H1 (cell line): Measurements from ENCODE around the gene CCNK. TPM values are rescaled to one million over a fixed set of nuclear protein-coding genes. Genes with fewer than 3 reads are reported as not detected.

Experiments used
- CTCF ChIA-PET: fragments of 300-600 bp; sonication (Branson Sonifier 250); formaldehyde crosslinking; loops from one replicate; lab custom pipeline; 2021; ENCODE audit not compliant: partially characterized antibody; lab: Charles Lee
- POLR2A ChIA-PET: fragments of 300-600 bp; sonication (Branson Sonifier 250); formaldehyde crosslinking; loops from one replicate; lab custom pipeline; 2021; ENCODE audit warnings: inconsistent platforms; ENCODE audit not compliant: partially characterized antibody; lab: Charles Lee
- DNase-seq, 2 experiments: peaks; one replicate each; pipeline versions ENCODE4 v3.0.0 to v3.0.0-alpha.2; 2010 to 2022; ENCODE audit warnings: low spot score in 2 of 2, low read depth in 1 of 2, mixed read lengths in 1 of 2
- FAIRE-seq: peaks from 2 replicates; lab custom pipeline; 2011; peaks lifted over from hg19 to GRCh38; lab: Jason Lieb, UNC
- H2AFZ ChIP-seq: 2 replicates; pipeline ENCODE4 v1.8.1; 2012; ENCODE audit warnings: low read length, inconsistent platforms
- H2AK5ac ChIP-seq: 2 replicates; pipeline ENCODE4 v1.6.1; 2013; ENCODE audit warnings: low read depth, low read length
- H2BK120ac ChIP-seq: replicated peaks from 2 replicates; pipeline ENCODE3; 2013; ENCODE audit warnings: low read depth, low read length, inconsistent platforms
- H2BK12ac ChIP-seq: 2 replicates; pipeline ENCODE4 v1.6.1; 2013; ENCODE audit warnings: low read depth, low read length
- H2BK15ac ChIP-seq: 2 replicates; pipeline ENCODE4 v1.6.1; 2013; ENCODE audit warnings: low read length
- H2BK20ac ChIP-seq: 2 replicates; pipeline ENCODE4 v1.6.1; 2013; ENCODE audit warnings: low read length
- H2BK5ac ChIP-seq: 2 replicates; pipeline ENCODE4 v1.6.1; 2013; ENCODE audit warnings: low read depth, low read length
- H3K14ac ChIP-seq: 2 replicates; pipeline ENCODE4 v1.6.1; 2013; ENCODE audit warnings: inconsistent platforms; ENCODE audit not compliant: insufficient read length
- H3K18ac ChIP-seq: 2 replicates; pipeline ENCODE4 v1.6.1; 2013; ENCODE audit warnings: low read length; ENCODE audit errors: extremely low read depth
- H3K23ac ChIP-seq: 2 replicates; pipeline ENCODE4 v1.6.1; 2013; ENCODE audit warnings: inconsistent platforms; ENCODE audit not compliant: insufficient read length
- H3K23me2 ChIP-seq: 2 replicates; pipeline ENCODE4 v1.6.1; 2013; ENCODE audit warnings: low read depth, low read length
- H3K27ac ChIP-seq: 2 replicates; pipeline ENCODE4 v1.6.1; 2011; ENCODE audit warnings: low read depth, low read length, inconsistent platforms
- H3K27me3 ChIP-seq, 4 experiments: replicated peaks in 1 of 4; 1 replicate in 1 of 4; 2 replicates in 3 of 4; pipeline versions ENCODE4 v1.6.1 to v1.8.1; 2011 to 2013; ENCODE audit warnings: low read length in 3 of 4, mild to moderate bottlenecking in 3 of 4, inconsistent platforms in 2 of 4, mixed read lengths in 2 of 4, moderate library complexity in 1 of 4; ENCODE audit not compliant: control insufficient read depth in 3 of 4, insufficient read depth in 3 of 4; ENCODE audit errors: extremely low read depth in 1 of 4
- H3K36me3 ChIP-seq, 4 experiments: 2 replicates each; pipeline versions ENCODE4 v1.6.1 to v1.8.1; 2011 to 2013; ENCODE audit warnings: mild to moderate bottlenecking in 4 of 4, low read length in 3 of 4, moderate library complexity in 2 of 4, control low read depth in 1 of 4, inconsistent platforms in 1 of 4; ENCODE audit not compliant: insufficient read depth in 4 of 4, control insufficient read depth in 2 of 4
- H3K4ac ChIP-seq: replicated peaks from 2 replicates; pipeline ENCODE3; 2013; ENCODE audit warnings: low read length, low read depth, mixed read lengths, inconsistent platforms; ENCODE audit not compliant: insufficient read length
- H3K4me1 ChIP-seq, 4 experiments: replicated peaks in 1 of 4; 1 replicate in 1 of 4; 2 replicates in 3 of 4; pipeline versions ENCODE4 v1.6.1 to v1.8.1; 2011 to 2013; ENCODE audit warnings: low read length in 3 of 4, inconsistent platforms in 2 of 4, mixed read lengths in 1 of 4; ENCODE audit not compliant: insufficient read depth in 4 of 4, control insufficient read depth in 3 of 4
- H3K4me2 ChIP-seq, 2 experiments: 2 replicates each; pipeline versions ENCODE4 v1.6.1 to v1.8.1; 2011 to 2013; ENCODE audit warnings: low read depth in 2 of 2, low read length in 2 of 2, control low read depth in 1 of 2, inconsistent platforms in 1 of 2, mild to moderate bottlenecking in 1 of 2; ENCODE audit not compliant: insufficient read depth in 1 of 2
- H3K4me3 ChIP-seq, 4 experiments: fragments of 200-600, 300-600 bp in 1 of 4; sonication (generic), shearing (Covaris generic), sonication (Bioruptor Twin) in 1 of 4; 2 replicates each; pipeline versions ENCODE4 v1.5.1 to v1.8.1; 2011 to 2016; ENCODE audit warnings: low read length in 4 of 4, low read depth in 3 of 4, control low read depth in 2 of 4, inconsistent platforms in 2 of 4, mild to moderate bottlenecking in 2 of 4, mixed read lengths in 1 of 4, moderate library complexity in 1 of 4; ENCODE audit not compliant: insufficient read depth in 2 of 4; ENCODE audit errors: extremely low read depth in 1 of 4
- H3K56ac ChIP-seq: replicated peaks from 2 replicates; pipeline ENCODE3; 2013; ENCODE audit warnings: low read depth, mild to moderate bottlenecking, mixed read lengths, low read length, inconsistent platforms; ENCODE audit not compliant: insufficient read length
- H3K79me1 ChIP-seq: 2 replicates; pipeline ENCODE4 v1.6.1; 2013; ENCODE audit warnings: low read depth, low read length, control low read depth
- H3K79me2 ChIP-seq, 2 experiments: 2 replicates each; pipeline versions ENCODE4 v1.6.1 to v1.8.1; 2012 to 2013; ENCODE audit warnings: low read length in 2 of 2, mild to moderate bottlenecking in 2 of 2, inconsistent platforms in 1 of 2; ENCODE audit not compliant: insufficient read depth in 2 of 2, control insufficient read depth in 1 of 2
- H3K9ac ChIP-seq, 4 experiments: replicated peaks in 1 of 4; 1 replicate in 1 of 4; 2 replicates in 3 of 4; pipeline versions ENCODE4 v1.6.1 to v1.8.1; 2011 to 2013; ENCODE audit warnings: low read depth in 3 of 4, low read length in 3 of 4, control low read depth in 2 of 4, mild to moderate bottlenecking in 2 of 4, moderate library complexity in 2 of 4, inconsistent platforms in 1 of 4; ENCODE audit errors: extremely low read depth in 1 of 4
- H3K9me3 ChIP-seq, 2 experiments: 2 replicates each; pipeline versions ENCODE4 v1.6.1 to v1.8.1; 2012 to 2013; ENCODE audit warnings: mild to moderate bottlenecking in 2 of 2, moderate library complexity in 2 of 2, control low read depth in 1 of 2, inconsistent platforms in 1 of 2, low read depth in 1 of 2, low read length in 1 of 2, mixed read lengths in 1 of 2; ENCODE audit not compliant: insufficient read depth in 2 of 2
- H4K20me1 ChIP-seq, 2 experiments: replicated peaks in 1 of 2; 2 replicates each; pipeline versions ENCODE3 to v1.8.1; 2011 to 2013; ENCODE audit warnings: inconsistent platforms in 2 of 2, low read length in 2 of 2, mild to moderate bottlenecking in 1 of 2; ENCODE audit not compliant: insufficient read depth in 2 of 2, control insufficient read depth in 1 of 2
- H4K5ac ChIP-seq: 2 replicates; pipeline ENCODE4 v1.6.1; 2013; ENCODE audit warnings: low read length, low read depth, mixed read lengths, inconsistent platforms; ENCODE audit not compliant: insufficient read length
- H4K8ac ChIP-seq: 2 replicates; pipeline ENCODE4 v1.8.0; 2013; ENCODE audit warnings: mild to moderate bottlenecking, moderate library complexity, low read length, inconsistent platforms; ENCODE audit not compliant: insufficient read depth; ENCODE audit errors: extremely low read depth
- H4K91ac ChIP-seq: replicated peaks from 2 replicates; pipeline ENCODE3; 2013; ENCODE audit warnings: low read length, mixed read lengths, inconsistent platforms; ENCODE audit not compliant: insufficient read length
- ASH2L ChIP-seq: fragments of 200-600, 300-600 bp; sonication (generic); IDR thresholded peaks from one replicate; pipeline ENCODE4 v1.7.1; 2017; ENCODE audit warnings: low read length
- BCL11A ChIP-seq, 2 experiments: IDR thresholded peaks; one replicate each; pipeline ENCODE4 v1.6.1; 2011; ENCODE audit warnings: low read depth in 2 of 2, low read length in 2 of 2, mild to moderate bottlenecking in 2 of 2
- MAFK ChIP-seq: IDR thresholded peaks from 2 replicates; pipeline ENCODE4 v1.6.1; 2012; ENCODE audit warnings: low read depth, mild to moderate bottlenecking, improper control_type of control experiment, low read length
- SIX5 ChIP-seq: IDR thresholded peaks from 2 replicates; pipeline ENCODE4 v1.6.1; 2011; ENCODE audit warnings: mild to moderate bottlenecking, low read depth, low read length
- WGBS, 2 experiments: shearing (Covaris generic) in 1 of 2; methylation state at CpG; one replicate each; pipeline versions ENCODE4 v1.1.6 to v1.1.7; 2013 to 2015; ENCODE audit warnings: low lambda C conversion rate in 2 of 2, mixed read lengths in 2 of 2, inconsistent platforms in 1 of 2, low coverage in 1 of 2, missing lambda C conversion rate in 1 of 2; ENCODE audit not compliant: insufficient replicate concordance in 2 of 2, insufficient coverage in 1 of 2, insufficient read length in 1 of 2; ENCODE audit errors: extremely low coverage in 1 of 2, missing lambda C conversion rate in 1 of 2; 5-methylcytosine and 5-hydroxymethylcytosine counted together
- polyA plus RNA-seq, 7 experiments: library from polyadenylated mRNA; depleted of rRNA in 3 of 7; stranded (reverse) in 5 of 7; unstranded in 2 of 7; fragments of >200 nt in 5 of 7; fragments of 200-250 nt in 2 of 7; gene quantifications; 1 replicate in 5 of 7; 2 replicates in 1 of 7; 4 replicates in 1 of 7; pipeline versions ENCODE4 v1.2.1 to v1.2.3, GENCODE V29; 2011 to 2013; ENCODE audit warnings: missing spikeins in 2 of 7, mixed read lengths in 2 of 7
- total RNA-seq: library from RNA; stranded (reverse); fragmentation: NEBNext Ultra II Directional; extraction: Animal tissue kit (Norgen Biotek cat#: 25700); gene quantifications from 2 replicates; pipeline ENCODE4 v1.2.1, GENCODE V29; 2021
- TF ChIP-seq, protein P1 (sequence below): IDR thresholded peaks from 2 replicates; pipeline ENCODE4 v1.6.1; 2011; ENCODE audit warnings: low read length, improper control_type of control experiment
- TF ChIP-seq, protein P2 (sequence below): IDR thresholded peaks from 2 replicates; pipeline ENCODE4 v1.6.1; 2011; ENCODE audit warnings: low read depth, mild to moderate bottlenecking, low read length; ENCODE audit not compliant: insufficient read depth
- TF ChIP-seq, protein P3 (sequence below), 3 experiments: IDR thresholded peaks; 1 replicate in 2 of 3; 2 replicates in 1 of 3; pipeline versions ENCODE4 v1.5.1 to v1.6.1; 2011; ENCODE audit warnings: low read length in 3 of 3, mild to moderate bottlenecking in 3 of 3, inconsistent platforms in 2 of 3, low read depth in 1 of 3, moderate library complexity in 1 of 3; ENCODE audit not compliant: insufficient read depth in 1 of 3; ENCODE audit errors: control extremely low read depth in 1 of 3
- TF ChIP-seq, protein P4 (sequence below): IDR thresholded peaks from 2 replicates; pipeline ENCODE4 v1.6.1; 2012; ENCODE audit warnings: low read length, inconsistent platforms

Gene CCNK
- total and polyA plus RNA-seq, 2 of the 8 experiments (the other 6 are each of a cell fraction or from before 2014, with no cell fraction given), result 10.7 to 82.7 TPM

DNA sequence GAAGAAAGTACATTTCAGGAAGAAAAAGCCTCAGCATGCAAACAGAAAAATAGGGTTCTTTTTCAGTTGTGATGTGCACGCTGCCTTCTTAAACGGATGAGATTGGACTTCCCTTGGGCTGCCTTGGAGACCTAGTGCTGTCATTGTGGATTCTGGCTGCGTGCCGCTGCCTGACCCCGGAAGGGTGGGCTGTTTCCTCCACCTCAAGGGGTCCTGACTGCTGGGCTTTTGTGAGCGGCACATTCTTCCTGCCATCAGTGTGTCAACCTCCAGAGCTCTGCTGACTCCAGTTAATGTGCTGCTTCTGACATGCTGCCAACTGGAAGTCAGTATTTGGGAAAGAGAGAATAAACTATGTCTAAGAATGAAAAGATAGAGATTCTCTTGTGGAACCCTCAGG lies 25.1 kb downstream of the CCNK start:
- 90% methylated on average over 6 of the region's 6 CpGs; no CpG with 5 or more reads in 1 of the 2 experiments for WGBS, 2 experiments
- no peak for TF ChIP-seq MAFK
- TF ChIP-seq, protein P1, sequence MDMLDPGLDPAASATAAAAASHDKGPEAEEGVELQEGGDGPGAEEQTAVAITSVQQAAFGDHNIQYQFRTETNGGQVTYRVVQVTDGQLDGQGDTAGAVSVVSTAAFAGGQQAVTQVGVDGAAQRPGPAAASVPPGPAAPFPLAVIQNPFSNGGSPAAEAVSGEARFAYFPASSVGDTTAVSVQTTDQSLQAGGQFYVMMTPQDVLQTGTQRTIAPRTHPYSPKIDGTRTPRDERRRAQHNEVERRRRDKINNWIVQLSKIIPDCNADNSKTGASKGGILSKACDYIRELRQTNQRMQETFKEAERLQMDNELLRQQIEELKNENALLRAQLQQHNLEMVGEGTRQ, result no peak
- no peak for TF ChIP-seq ASH2L
- no peak for TF ChIP-seq SIX5
- TF ChIP-seq BCL11A (IDR thresholded peaks at IDR 0.05; ENCODE audit: low read depth in 2 of 2, low read length in 2 of 2), result no peak
- TF ChIP-seq, protein P2, sequence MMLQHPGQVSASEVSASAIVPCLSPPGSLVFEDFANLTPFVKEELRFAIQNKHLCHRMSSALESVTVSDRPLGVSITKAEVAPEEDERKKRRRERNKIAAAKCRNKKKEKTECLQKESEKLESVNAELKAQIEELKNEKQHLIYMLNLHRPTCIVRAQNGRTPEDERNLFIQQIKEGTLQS, result no peak
- TF ChIP-seq, protein P3, sequence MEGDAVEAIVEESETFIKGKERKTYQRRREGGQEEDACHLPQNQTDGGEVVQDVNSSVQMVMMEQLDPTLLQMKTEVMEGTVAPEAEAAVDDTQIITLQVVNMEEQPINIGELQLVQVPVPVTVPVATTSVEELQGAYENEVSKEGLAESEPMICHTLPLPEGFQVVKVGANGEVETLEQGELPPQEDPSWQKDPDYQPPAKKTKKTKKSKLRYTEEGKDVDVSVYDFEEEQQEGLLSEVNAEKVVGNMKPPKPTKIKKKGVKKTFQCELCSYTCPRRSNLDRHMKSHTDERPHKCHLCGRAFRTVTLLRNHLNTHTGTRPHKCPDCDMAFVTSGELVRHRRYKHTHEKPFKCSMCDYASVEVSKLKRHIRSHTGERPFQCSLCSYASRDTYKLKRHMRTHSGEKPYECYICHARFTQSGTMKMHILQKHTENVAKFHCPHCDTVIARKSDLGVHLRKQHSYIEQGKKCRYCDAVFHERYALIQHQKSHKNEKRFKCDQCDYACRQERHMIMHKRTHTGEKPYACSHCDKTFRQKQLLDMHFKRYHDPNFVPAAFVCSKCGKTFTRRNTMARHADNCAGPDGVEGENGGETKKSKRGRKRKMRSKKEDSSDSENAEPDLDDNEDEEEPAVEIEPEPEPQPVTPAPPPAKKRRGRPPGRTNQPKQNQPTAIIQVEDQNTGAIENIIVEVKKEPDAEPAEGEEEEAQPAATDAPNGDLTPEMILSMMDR (IDR thresholded peaks at IDR 0.05; ENCODE audit: control extremely low read depth in 1 of 3, insufficient read depth in 1 of 3, low read depth in 1 of 3, low read length in 3 of 3), result no peak
- TF ChIP-seq, protein P4, sequence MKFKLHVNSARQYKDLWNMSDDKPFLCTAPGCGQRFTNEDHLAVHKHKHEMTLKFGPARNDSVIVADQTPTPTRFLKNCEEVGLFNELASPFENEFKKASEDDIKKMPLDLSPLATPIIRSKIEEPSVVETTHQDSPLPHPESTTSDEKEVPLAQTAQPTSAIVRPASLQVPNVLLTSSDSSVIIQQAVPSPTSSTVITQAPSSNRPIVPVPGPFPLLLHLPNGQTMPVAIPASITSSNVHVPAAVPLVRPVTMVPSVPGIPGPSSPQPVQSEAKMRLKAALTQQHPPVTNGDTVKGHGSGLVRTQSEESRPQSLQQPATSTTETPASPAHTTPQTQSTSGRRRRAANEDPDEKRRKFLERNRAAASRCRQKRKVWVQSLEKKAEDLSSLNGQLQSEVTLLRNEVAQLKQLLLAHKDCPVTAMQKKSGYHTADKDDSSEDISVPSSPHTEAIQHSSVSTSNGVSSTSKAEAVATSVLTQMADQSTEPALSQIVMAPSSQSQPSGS, result no peak

More for the DNA sequence above, 25.1 kb downstream of the CCNK start:
- H4K20me1 ChIP-seq, result peaks cover 0 to 7% of the 10 kb centered on the region in 2 experiments
- no peaks in the 10 kb centered on the region for H3K27me3 ChIP-seq
- H3K56ac ChIP-seq, result no peak overlapping the region
- H3K79me1 ChIP-seq, result no peaks in the 10 kb centered on the region; the same call in 1 of the 2 replicates
- H3K27ac ChIP-seq, result no peak overlapping the region
- peaks cover 0 to 21% (median 7%) of the 10 kb centered on the region in 4 experiments; a peak in 5 of 7 replicates for H3K4me1 ChIP-seq
- H4K8ac ChIP-seq, result no peak overlapping the region
- H2BK120ac ChIP-seq, result no peak overlapping the region
- H3K14ac ChIP-seq, result no peak overlapping the region
- CTCF ChIA-PET, result interaction anchor here (1.6 to 2.9 kb wide), 2 partner anchors 12 to 66 kb away, joined by 3 to 8 read pairs; no protein-coding TSS in a partner anchor
- H3K23ac ChIP-seq, result no peak overlapping the region
- FAIRE-seq, result no peak
- H2BK20ac ChIP-seq, result no peak overlapping the region
- H3K4me3 ChIP-seq, result no peak overlapping the region
- no peak overlapping the region for H3K9ac ChIP-seq
- no peak overlapping the region for H2AFZ ChIP-seq
- H3K9me3 ChIP-seq, result no peaks in the 10 kb centered on the region
- H2BK12ac ChIP-seq, result no peak overlapping the region
- H2BK5ac ChIP-seq, result no peak overlapping the region; the same call in 1 of the 2 replicates
- H3K23me2 ChIP-seq, result no peaks in the 10 kb centered on the region
- no peak for DNase-seq
- no peaks in the 10 kb centered on the region for H3K79me2 ChIP-seq
- no peak overlapping the region for H3K4ac ChIP-seq
- peaks cover 28 to 79% (median 45%) of the 10 kb centered on the region in 4 experiments for H3K36me3 ChIP-seq
- no peak overlapping the region for H4K91ac ChIP-seq
- no peak overlapping the region for H2BK15ac ChIP-seq
- H2AK5ac ChIP-seq, result no peak overlapping the region
- POLR2A ChIA-PET, result no interaction called here
- no peak overlapping the region for H4K5ac ChIP-seq
- H3K18ac ChIP-seq, result no peak overlapping the region
- H3K4me2 ChIP-seq, result no peak overlapping the region
